Measurements from ENCODE around the gene MYO5C.
A peak's percentile ranks its signal among the peaks of the same experiment; 100 is the strongest.
"Not testable (repeated sequence)": the region's sequence is repeated elsewhere in the genome, so short reads cannot be mapped to it uniquely, and the experiment has no call there.

MYO5C gene

GRCh38 chr15:52180196-52180835 is 115.3 kb downstream of the MYO5C start:
- TF ChIP-seq CTCF (IDR thresholded peaks at IDR 0.05; ENCODE audit: control insufficient read depth, insufficient read depth, low read depth, low read length, missing control alignments): no peak
- no peak for DNase-seq (ENCODE audit: low read depth)
- H3K4me3 ChIP-seq (ENCODE audit: control insufficient read depth, low read depth, low read length): peak overlapping the region; percentile 83

GRCh38 chr15:52179278-52180195 is 116.1 kb downstream of the MYO5C start:
- H3K4me3 ChIP-seq (ENCODE audit: control insufficient read depth, low read depth, low read length): peak overlapping the region; percentile 83
- DNase-seq (ENCODE audit: low read depth): no peak
- no peak for TF ChIP-seq CTCF (IDR thresholded peaks at IDR 0.05; ENCODE audit: control insufficient read depth, insufficient read depth, low read depth, low read length, missing control alignments)

- DNase-seq (ENCODE audit: low read depth): no peak
- peak overlapping the region; percentile 83 for H3K4me3 ChIP-seq (ENCODE audit: control insufficient read depth, low read depth, low read length)
- TF ChIP-seq CTCF (IDR thresholded peaks at IDR 0.05; ENCODE audit: control insufficient read depth, insufficient read depth, low read depth, low read length, missing control alignments): no peak
Observed at GRCh38 chr15:52178765-52179164, 116.8 kb downstream of the MYO5C start.

GRCh38 chr15:52172869-52173268 is 122.7 kb downstream of the MYO5C start:
- no peak for DNase-seq (ENCODE audit: low read depth)
- no peak overlapping the region for H3K4me3 ChIP-seq (ENCODE audit: control insufficient read depth, low read depth, low read length)
- TF ChIP-seq CTCF (IDR thresholded peaks at IDR 0.05; ENCODE audit: control insufficient read depth, insufficient read depth, low read depth, low read length, missing control alignments): no peak

- DNase-seq (ENCODE audit: low read depth): no peak
- no peak overlapping the region for H3K4me3 ChIP-seq (ENCODE audit: control insufficient read depth, low read depth, low read length)
- no peak for TF ChIP-seq CTCF (IDR thresholded peaks at IDR 0.05; ENCODE audit: control insufficient read depth, insufficient read depth, low read depth, low read length, missing control alignments)
Observed at GRCh38 chr15:52171807-52172206, 123.8 kb downstream of the MYO5C start.

- TF ChIP-seq CTCF (IDR thresholded peaks at IDR 0.05; ENCODE audit: control insufficient read depth, insufficient read depth, low read depth, low read length, missing control alignments): no peak
- no peak overlapping the region for H3K4me3 ChIP-seq (ENCODE audit: control insufficient read depth, low read depth, low read length)
- DNase-seq (ENCODE audit: low read depth): no peak
Observed at GRCh38 chr15:52171386-52171785, 124.2 kb downstream of the MYO5C start.

GRCh38 chr15:52170199-52170598 is 125.4 kb downstream of the MYO5C start:
- not testable (repeated sequence) for H3K4me3 ChIP-seq (ENCODE audit: control insufficient read depth, low read depth, low read length); DNase-seq (ENCODE audit: low read depth)

- not testable (repeated sequence) for H3K4me3 ChIP-seq (ENCODE audit: control insufficient read depth, low read depth, low read length); DNase-seq (ENCODE audit: low read depth)
Observed at GRCh38 chr15:52165494-52166131, 130.0 kb downstream of the MYO5C start.
